HG03439 (cell line): ENCODE measurements around the gene RBBP4.
"Not testable (repeated sequence)": the region's sequence is repeated elsewhere in the genome, so short reads cannot be mapped to it uniquely, and the experiment has no call there.

Experiments used
- ATAC-seq: cut with Tn5 transposase; IDR thresholded peaks from one replicate; pipeline ENCODE4 v1.9.1; 2021; ENCODE audit warnings: mild to moderate bottlenecking, moderate library complexity; ENCODE audit not compliant: unreplicated experiment

Gene RBBP4

GRCh38 chr1:32650752-32651460 lies at the start of gene RBBP4:
Gene RBBP4 (plus strand): TSS chr1:32651208. CDS start chr1:32651307, 99 bp downstream.
- peak; percentile 73 for ATAC-seq

GRCh38 chr1:32605711-32606424 lies 45.1 kb upstream of the RBBP4 start:
- ATAC-seq = no peak

DNA sequence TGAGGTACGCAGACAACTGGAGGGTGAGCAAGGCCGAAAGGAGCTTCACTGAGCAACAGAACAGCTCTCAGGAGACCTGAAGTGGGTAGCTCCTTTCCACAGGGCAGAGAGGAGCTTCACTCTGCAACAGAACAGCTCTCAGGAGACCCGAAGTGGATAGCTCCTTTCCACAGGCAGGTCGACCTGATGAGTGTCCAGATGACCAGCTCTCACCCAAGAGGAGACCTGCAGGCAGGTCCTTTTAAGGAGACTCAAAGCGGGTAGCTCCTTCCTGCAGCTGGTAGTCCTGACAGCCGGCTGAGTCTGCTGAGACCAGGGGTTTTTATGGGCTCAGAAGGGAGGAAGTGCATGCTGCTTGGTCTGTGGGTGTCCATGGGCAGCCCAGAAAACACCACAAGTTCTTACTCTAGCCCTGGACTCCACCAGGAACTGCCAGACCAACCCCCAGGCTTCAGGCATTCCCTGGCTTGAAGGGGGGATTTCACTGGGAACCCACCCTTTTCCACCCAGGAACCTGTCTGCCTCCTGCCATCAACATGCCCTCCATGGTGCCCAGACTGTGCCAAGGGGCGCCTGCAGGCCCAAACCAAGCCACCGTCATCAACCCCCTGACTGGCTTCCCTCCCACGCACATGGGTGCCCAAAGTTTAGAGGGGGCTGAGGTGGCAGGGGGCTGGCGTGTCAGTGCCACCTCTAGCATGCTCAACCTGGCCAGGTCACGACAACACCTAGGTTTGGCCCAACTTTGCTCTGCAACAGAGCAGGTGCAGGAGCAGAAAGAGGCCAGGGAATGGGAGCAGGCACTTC lies 44.2 kb upstream of the RBBP4 start:
- no peak for ATAC-seq

DNA sequence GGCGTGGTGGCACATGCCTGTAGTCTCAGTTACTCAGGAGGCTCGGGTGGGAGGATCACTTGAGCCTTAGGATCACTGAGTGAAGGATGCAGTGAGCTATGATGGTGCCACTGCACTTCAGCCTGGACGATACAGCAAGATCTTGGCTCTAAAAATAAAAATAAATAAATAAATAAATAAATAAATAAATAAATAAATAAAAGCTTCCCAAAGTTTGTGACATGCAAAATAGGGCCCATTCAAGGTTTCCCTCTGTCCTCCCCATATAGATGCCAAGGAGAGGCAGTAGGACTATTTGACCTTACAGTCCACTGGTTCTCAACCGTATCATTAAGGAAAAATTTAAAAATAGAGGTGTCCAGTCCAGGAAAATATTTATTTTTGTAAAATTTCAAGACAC lies 41.8 kb upstream of the RBBP4 start:
- no peak for ATAC-seq

DNA sequence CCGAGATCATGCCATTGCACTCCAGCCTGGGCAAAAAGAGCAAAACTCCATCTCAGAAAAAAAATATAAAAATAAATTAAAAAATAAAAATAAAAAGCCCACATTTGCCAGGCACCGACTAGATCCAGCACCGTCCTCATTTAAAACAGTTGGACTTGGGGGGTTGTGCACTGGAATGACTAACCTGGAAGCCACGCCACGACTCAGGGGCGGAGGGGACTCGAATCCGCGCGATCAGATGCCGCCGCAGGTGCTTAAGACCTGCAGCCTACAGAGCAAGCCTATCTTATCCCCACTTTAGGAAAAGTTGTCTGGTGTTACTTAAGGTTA lies 39.2 kb upstream of the RBBP4 start:
- no peak for ATAC-seq

- peak; percentile 58 for ATAC-seq
These were observed 38.7 kb upstream of the RBBP4 start for GRCh38 chr1:32612189-32612881.

GRCh38 chr1:32613472-32613871 lies 37.5 kb upstream of the RBBP4 start:
- ATAC-seq = no peak

DNA sequence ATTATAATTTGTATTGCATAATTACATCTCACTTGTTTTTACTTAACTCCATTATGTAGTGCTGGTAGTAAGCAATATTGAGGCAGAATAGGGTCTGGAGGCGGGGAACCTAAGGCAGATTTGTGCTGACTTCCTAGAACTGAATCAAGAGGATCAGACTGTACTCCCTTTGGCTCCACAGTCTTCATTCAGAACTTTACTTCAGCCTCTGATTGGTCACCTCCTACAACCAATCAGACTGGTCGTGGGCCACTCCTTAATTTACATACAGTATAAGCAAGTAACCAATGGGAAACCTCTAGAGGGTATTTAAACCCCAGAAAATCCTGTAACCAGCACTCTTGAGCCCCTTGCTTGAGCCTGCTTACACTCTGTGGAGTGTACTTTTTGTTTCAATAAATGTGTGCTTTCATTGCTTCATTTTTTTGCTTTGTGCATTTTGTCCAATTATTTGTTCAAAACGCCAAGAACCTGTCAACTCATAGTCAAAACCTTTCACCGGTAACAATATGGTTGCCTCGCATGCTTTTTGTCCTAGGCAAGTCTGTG lies 32.3 kb upstream of the RBBP4 start:
- no peak for ATAC-seq

GRCh38 chr1:32619701-32620485 lies 31.1 kb upstream of the RBBP4 start:
- ATAC-seq = peak; percentile 74

GRCh38 chr1:32622205-32622604 lies 28.8 kb upstream of the RBBP4 start:
- ATAC-seq = no peak

- no peak for ATAC-seq
These were observed 28.0 kb upstream of the RBBP4 start for GRCh38 chr1:32622806-32623681.

GRCh38 chr1:32623775-32624174 lies 27.2 kb upstream of the RBBP4 start:
- no peak for ATAC-seq

DNA sequence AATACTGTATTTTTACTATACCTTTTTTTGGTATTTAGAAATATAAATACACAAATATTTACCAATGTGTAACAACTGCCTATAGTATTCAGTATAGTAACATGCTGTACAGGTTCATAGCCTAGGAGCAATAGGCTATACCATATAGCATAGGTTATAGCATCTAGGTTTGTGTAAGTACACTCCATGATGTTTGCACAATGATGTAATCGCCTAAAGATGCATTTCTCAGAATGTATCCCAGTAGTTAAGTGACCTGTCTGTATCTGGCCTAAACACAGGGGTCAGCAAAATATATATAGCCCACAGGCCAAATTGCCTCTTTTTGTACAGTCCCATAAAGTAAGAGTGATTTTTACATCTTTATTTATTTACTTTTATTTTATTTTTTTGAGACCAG lies 24.8 kb upstream of the RBBP4 start:
- ATAC-seq = no peak

DNA sequence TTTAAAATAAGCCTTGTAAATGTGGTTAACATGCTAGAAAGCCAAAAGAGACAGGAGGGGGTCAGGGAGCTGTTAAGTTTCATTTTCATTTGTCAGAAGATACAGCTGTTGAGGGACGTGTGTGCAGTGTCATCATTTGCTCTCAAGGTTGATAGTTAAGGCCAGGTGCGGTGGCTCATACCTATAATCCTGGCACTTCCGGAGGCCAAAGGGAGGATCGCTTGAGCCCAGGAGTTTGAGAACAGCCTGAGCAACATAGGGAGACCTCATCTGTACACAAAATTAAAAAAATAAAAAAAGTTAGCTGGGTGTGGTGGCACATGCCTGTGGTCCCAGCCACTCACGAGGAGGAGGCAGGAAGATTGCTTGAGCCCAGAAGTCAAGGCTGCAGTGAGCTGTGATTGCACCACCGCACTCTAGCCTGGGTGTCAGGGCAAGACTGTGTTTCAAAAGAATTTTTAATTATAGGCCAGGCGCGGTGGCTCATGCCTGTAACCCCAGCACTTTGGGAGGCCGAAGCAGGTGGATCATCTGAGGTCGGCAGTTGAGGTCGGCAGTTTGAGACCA lies 23.3 kb upstream of the RBBP4 start:
- no peak for ATAC-seq

GRCh38 chr1:32630173-32630572 lies 20.8 kb upstream of the RBBP4 start:
- ATAC-seq = not testable (repeated sequence)

DNA sequence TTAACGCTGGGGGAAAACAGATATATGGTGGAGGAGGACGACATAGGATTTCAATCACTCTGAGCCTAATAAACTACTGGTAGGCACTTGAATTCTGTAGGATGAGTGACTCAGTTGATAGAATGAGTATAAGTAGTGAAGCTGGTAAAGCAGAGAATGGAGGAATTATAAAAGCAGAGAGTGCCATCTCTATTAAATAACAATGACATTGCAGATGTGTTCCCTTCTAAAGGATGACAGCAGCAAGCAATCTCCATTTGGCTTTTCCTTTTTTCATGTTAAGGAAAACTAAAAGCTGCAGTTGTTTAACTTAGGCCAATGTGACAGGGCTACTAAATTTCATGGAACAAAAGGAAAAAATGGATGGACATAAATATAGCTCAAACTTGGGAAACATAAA lies 18.2 kb upstream of the RBBP4 start:
- ATAC-seq = no peak

GRCh38 chr1:32635508-32636277 lies 15.3 kb upstream of the RBBP4 start:
- ATAC-seq = no peak
